Measurements from ENCODE around the gene FST.

The FST gene

DNA sequence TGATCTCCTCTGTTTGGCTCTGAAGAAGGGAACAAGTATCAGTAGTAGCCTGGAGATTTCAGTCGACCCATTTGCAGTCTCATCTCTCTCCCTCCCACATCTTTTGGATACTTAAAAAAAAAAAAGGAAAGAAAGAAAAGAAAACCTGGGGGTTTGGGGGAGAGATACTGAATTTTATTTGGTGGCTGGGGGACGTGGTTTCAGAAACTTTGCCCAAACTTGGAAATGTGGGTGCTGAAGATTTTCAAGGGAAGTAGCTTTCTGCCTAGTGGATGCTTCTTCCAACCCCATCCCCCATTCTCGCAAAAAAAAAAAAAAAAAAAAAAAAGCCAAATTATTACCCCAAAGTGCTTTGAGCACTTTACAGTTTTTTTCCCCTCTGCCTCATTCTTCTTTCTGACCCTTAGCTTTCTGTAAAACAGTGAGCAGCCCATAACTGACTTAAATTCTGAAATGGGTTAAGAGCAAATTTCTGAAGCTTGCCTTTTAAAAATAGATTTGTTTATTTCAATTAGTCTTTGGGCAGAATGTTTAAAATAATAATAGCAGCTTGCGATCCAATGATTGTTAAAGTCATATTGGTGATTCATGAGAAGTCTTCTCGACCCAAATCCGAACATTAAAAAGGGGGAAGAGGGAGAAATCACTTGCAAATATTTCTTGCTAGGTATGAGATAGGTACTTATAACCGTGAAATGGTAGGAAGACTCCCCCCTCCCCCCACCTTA is 894 bp downstream of the FST start:
- DNase-seq (ENCODE audit: low spot score) (no peak), ATAC-seq (ENCODE audit: low read depth) (no peak)
- TF ChIP-seq, protein P1, sequence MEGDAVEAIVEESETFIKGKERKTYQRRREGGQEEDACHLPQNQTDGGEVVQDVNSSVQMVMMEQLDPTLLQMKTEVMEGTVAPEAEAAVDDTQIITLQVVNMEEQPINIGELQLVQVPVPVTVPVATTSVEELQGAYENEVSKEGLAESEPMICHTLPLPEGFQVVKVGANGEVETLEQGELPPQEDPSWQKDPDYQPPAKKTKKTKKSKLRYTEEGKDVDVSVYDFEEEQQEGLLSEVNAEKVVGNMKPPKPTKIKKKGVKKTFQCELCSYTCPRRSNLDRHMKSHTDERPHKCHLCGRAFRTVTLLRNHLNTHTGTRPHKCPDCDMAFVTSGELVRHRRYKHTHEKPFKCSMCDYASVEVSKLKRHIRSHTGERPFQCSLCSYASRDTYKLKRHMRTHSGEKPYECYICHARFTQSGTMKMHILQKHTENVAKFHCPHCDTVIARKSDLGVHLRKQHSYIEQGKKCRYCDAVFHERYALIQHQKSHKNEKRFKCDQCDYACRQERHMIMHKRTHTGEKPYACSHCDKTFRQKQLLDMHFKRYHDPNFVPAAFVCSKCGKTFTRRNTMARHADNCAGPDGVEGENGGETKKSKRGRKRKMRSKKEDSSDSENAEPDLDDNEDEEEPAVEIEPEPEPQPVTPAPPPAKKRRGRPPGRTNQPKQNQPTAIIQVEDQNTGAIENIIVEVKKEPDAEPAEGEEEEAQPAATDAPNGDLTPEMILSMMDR (IDR thresholded peaks at IDR 0.05; ENCODE audit: poor library complexity, severe bottlenecking), result no peak
- H3K9me3 ChIP-seq (ENCODE audit: severe bottlenecking), result no peaks in the 10 kb centered on the region
- H3K27me3 ChIP-seq (ENCODE audit: insufficient read depth, poor library complexity, severe bottlenecking), result no peaks in the 10 kb centered on the region
- no peaks in the 10 kb centered on the region for H3K4me1 ChIP-seq (ENCODE audit: insufficient read depth, poor library complexity, severe bottlenecking)
- H3K36me3 ChIP-seq (ENCODE audit: low read depth), result peaks cover 30% of the 10 kb centered on the region
- peak overlapping the region; percentile 79 for H3K27ac ChIP-seq (ENCODE audit: poor library complexity, severe bottlenecking)
- H3K4me3 ChIP-seq (ENCODE audit: severe bottlenecking), result peak overlapping the region; percentile 93

DNA sequence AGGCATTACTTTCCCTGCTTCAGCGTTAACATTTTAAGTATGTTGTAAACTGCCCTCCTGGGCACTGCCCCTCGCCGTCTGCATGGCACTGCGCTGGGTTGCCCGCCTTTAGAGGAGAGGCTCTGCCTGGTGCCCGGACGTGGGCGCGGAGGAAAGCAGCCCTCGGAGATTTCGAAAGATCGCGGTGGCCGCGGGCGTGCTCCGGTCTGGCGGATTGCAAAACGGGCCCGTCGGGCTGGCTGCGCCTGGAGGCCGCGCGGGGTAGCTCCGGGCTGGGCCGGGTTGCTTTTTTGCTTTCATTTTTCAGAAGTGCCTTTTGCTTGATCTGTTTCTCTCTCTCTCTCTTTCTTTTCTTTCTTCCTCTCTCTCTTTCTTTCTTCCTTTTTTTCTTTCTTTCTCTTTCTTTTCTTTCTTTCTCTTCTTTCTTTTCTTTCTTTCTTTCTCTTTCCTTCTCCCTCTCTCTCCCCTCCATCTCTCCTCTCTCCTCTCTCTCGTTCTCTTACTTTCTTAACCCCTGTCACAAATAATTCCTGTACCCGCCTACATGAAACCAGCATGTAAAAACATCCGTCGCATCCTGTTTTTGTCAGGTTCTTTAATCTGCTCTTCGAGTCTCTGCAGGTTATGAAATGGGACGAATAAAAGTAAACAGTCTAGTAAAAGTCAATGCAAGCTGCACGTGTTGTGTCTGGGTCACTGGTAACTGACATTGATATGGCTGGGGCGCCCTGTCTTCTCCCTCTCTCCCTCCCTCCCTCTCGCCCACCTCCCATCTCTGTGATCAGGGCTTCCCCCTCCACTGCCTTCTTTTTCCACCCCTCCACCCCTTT is 1.7 kb downstream of the FST start:
- H3K27me3 ChIP-seq (ENCODE audit: insufficient read depth, poor library complexity, severe bottlenecking), result no peaks in the 10 kb centered on the region
- H3K4me1 ChIP-seq (ENCODE audit: insufficient read depth, poor library complexity, severe bottlenecking), result no peaks in the 10 kb centered on the region
- peak overlapping the region; percentile 79 for H3K27ac ChIP-seq (ENCODE audit: poor library complexity, severe bottlenecking)
- peak; percentile 62 for ATAC-seq (ENCODE audit: low read depth)
- DNase-seq (ENCODE audit: low spot score), result peak; percentile 83
- H3K36me3 ChIP-seq (ENCODE audit: low read depth), result peaks cover 36% of the 10 kb centered on the region
- H3K4me3 ChIP-seq (ENCODE audit: severe bottlenecking), result peak overlapping the region; percentile 93
- H3K9me3 ChIP-seq (ENCODE audit: severe bottlenecking), result no peaks in the 10 kb centered on the region
- TF ChIP-seq, protein P1 (IDR thresholded peaks at IDR 0.05; ENCODE audit: poor library complexity, severe bottlenecking), result no peak

DNA sequence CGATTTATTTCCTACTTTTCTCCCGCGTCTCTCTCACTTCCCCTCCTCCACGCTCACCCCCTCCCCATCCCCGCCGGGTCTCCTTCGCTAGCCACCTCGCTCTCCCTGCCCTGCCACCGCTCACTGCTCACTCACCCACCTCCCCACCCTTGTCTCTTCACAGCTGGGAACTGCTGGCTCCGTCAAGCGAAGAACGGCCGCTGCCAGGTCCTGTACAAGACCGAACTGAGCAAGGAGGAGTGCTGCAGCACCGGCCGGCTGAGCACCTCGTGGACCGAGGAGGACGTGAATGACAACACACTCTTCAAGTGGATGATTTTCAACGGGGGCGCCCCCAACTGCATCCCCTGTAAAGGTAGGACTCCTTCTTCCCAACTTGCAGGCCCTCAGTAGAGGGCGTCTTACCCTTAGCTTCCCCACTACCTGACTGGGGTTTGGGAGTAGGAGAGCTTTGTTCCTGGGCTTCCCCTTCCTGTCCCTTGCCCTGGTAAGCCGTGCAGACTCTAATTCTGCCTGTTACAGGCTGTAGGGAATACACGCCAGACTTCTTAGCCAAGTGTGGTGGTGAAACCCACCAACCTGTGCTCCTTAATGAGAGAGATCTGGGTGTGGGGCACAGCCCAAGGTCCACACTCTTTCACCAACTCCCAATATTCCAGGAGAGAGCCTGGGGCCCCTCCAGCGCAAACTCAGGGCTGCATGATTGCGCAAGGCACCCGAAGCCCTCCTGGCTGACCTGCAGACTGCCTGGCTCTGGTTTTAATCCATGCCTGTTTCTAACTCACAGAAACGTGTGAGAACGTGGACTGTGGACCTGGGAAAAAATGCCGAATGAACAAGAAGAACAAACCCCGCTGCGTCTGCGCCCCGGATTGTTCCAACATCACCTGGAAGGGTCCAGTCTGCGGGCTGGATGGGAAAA is 2.5 kb downstream of the FST start:
- TF ChIP-seq, protein P1 (IDR thresholded peaks at IDR 0.05; ENCODE audit: poor library complexity, severe bottlenecking), result peak; percentile 44
- Histone ChIP-seq H3K27ac (ENCODE audit: poor library complexity, severe bottlenecking) (peak overlapping the region; percentile 79), H3K36me3 (ENCODE audit: low read depth) (peaks cover 39% of the 10 kb centered on the region), H3K9me3 (ENCODE audit: severe bottlenecking) (no peaks in the 10 kb centered on the region), H3K4me1 (ENCODE audit: insufficient read depth, poor library complexity, severe bottlenecking) (no peaks in the 10 kb centered on the region), H3K4me3 (ENCODE audit: severe bottlenecking) (peak overlapping the region; percentile 93), H3K27me3 (ENCODE audit: insufficient read depth, poor library complexity, severe bottlenecking) (no peaks in the 10 kb centered on the region)
- ATAC-seq (ENCODE audit: low read depth), result no peak
- DNase-seq (ENCODE audit: low spot score), result peak; percentile 65

DNA sequence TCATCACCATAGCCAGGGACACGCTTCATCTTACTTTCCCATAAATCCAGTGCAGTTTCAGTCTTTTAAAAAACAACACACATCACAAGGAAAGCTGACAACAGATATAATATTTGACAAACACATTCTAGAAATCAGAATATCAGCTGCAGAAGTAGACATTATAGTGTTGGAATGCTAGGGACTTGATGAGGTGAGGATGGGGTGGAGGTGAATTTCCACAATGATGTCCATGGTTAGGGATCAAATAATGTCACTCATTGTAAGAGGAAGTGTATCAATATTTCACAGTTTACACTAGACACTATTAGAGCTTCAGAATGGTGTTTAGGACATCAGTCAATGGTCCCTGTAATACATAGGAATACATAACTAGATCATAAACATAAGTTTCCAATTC is 7.0 kb downstream of the FST start:
- no peak for DNase-seq (ENCODE audit: low spot score)
- TF ChIP-seq, protein P1 (IDR thresholded peaks at IDR 0.05; ENCODE audit: poor library complexity, severe bottlenecking), result no peak
- Histone ChIP-seq H3K27me3 (ENCODE audit: insufficient read depth, poor library complexity, severe bottlenecking) (no peaks in the 10 kb centered on the region), H3K27ac (ENCODE audit: poor library complexity, severe bottlenecking) (peak overlapping the region; percentile 2), H3K4me3 (ENCODE audit: severe bottlenecking) (no peak overlapping the region), H3K4me1 (ENCODE audit: insufficient read depth, poor library complexity, severe bottlenecking) (peaks cover 14% of the 10 kb centered on the region), H3K9me3 (ENCODE audit: severe bottlenecking) (no peaks in the 10 kb centered on the region), H3K36me3 (ENCODE audit: low read depth) (peaks cover 39% of the 10 kb centered on the region)
- ATAC-seq (ENCODE audit: low read depth), result peak; percentile 11; the same call in 2 of the 3 replicates

All from RWPE2 (cell line).